NCI-H1092 (cell line): ENCODE results near the gene TNFAIP8L2.

Source experiments
- DNase-seq: peaks from one replicate; lab custom pipeline; 2025; lab: John Stamatoyannopoulos, UW

The TNFAIP8L2 gene

GRCh38 chr1:151156515-151156819 is at the start of gene TNFAIP8L2:
TNFAIP8L2 (plus strand) TSS chr1:151156649; CDS start chr1:151158698, 2,049 bp downstream.
- DNase-seq: no peak

- no peak for DNase-seq
Observed at GRCh38 chr1:151106894-151107293, 49.6 kb upstream of the TNFAIP8L2 start.

DNA sequence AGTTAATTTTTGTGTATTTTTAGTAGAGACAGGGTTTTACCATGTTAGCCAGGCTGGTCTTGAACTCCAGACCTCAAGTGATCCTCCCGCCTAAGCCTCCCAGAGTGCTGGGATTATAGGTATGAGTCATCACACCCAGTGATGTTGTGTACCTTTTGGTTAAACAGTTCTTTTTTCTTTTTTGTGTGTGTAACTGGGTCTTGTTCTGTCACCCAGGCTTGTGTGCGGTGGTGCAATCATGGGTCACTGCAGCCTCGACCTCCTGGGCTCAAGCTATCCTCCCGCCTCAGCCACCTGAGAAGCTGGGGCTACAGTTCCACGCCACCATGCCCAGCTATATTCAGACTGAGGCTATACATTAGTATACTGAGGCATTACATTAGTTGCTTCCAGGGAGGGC is 48.1 kb upstream of the TNFAIP8L2 start:
- no peak for DNase-seq

DNA sequence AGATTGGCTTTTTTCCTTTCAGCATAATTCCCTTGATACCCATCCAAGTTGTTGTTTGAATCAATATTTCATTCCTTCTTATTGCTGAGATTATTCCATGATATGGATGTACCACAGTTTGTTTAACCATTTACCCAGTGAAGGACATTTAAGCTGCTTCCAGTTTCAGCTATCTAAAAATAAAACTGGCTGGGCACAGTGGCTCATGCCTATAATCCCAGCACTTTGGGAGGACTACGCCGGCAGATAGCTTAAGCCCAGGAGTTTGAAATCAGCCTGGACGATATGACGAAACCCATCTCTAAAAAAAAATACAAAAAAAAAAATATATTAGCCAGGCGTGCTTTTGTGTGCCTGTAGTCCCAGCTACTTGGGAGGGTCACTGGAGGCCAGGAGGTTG is 42.6 kb upstream of the TNFAIP8L2 start:
- no peak for DNase-seq

DNA sequence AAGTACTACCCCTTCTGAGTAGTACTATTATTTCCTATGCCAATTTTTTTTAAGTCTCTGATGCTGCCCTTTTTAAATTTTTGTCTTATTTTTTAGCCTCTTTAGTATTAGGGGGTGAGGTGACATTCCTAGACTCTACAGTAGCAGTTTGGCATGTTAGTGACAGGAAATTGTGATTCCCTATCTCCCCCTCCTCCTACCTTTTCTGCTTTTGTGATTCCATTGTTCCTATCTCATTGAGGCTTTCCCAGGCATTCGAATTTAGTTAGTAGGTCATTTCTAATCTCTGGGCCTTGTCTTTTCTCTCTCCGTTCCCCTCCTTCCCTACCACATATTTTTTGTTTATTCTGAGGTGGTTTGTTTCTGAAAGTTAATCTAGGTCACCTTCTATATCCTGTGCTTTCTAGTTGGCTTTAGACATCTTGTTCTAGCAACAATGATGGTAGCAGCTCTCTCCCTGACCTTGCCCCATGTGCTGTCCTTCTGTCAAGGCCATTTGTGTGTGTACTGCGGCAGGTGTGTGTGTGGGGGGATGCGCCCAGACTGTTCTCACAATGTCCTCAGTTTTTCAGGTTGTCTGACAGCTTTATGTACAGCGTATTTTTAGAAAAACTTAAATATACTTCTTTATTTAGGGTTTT is 31.6 kb upstream of the TNFAIP8L2 start:
- no peak for DNase-seq

GRCh38 chr1:151128800-151129199 is 27.6 kb upstream of the TNFAIP8L2 start:
- no peak for DNase-seq

- DNase-seq: peak; percentile 89
Observed at GRCh38 chr1:151130987-151131586, 25.4 kb upstream of the TNFAIP8L2 start.

DNA sequence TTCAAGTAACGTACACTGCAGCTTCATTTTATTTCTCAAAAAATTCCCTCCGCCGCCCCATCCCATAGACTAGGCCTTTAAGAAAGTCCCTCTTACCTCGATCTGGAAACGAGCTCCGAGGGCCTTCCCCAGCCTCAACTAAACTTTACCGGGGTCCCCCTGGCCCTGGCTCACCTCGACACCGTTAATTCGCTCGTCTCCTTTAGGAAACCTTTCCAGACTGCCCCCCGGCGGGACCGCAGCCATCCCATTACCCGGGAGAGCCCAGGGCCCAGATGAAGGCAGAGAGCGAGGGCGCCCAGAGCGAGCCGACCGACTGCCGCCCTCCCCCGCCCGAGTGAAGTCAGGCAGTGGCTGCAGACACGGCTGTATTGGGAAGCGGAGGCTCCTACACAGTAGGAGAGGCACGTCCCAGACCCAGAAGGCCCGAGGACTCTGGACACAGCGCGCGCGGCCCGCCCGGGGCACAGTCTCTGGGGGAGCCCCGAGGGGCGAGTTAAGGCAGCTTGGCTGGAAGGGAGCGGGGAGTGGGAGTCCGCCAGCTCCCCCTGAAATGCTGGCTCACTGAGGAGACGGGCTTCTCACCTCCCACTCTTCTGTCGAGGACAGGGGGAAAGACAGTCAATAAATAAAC is 24.6 kb upstream of the TNFAIP8L2 start:
- no peak for DNase-seq

DNA sequence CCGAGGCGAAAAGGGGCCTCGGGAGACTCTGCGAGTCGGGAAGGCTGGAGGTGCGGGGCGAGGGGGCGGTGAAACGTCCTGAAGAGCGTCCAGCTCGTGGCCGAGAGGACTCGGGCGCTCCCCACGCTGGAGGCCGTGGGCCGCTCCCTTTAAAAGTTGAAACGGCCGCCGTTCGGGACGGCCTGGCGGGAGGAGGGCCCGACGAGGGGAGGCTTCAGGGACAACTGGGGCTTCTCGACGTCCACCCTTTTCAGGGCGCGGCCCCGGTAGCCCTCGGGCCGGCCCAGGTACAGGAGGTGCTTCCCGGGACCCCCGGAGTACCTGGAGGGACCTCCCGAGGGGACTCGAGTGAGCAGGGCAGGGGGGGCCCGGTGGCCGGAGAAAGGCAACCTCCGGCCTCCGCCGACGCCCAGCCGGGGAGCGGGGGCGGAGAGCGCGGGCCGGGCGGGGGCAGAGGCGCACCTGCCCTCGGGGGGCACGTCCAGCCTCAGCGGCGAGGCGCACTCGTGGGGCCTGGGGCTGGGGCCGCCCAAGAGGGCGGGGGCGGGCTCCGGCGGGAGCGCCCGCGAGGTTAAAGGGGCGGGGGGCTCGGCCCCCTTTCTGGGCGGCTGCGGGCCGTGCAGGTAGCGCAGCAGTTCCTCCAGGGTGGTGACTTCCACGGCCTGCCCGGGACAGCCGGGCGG is 24.0 kb upstream of the TNFAIP8L2 start:
- no peak for DNase-seq

GRCh38 chr1:151133018-151133806 is 23.2 kb upstream of the TNFAIP8L2 start:
- DNase-seq: no peak

GRCh38 chr1:151134396-151134795 is 22.1 kb upstream of the TNFAIP8L2 start:
- no peak for DNase-seq

DNA sequence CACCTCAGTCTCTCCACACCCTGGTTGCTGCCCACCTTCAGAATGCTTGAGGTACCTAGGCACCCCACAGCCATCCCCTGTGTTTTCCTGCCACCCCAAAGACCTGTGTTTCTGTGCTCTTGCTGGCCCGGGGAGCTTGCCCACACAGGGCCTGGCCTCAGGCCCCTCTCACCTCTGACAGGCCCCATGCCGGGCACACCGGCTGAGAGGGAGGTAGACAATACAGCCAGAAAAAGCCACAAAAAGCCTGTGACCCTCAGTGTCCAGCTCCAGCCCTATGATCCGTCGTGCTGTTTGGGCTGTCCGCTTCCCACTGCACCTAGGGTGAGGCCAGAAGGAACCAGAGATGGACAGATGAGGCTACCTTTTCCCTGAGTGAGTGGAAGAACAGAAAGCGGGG is 21.5 kb upstream of the TNFAIP8L2 start:
- no peak for DNase-seq

GRCh38 chr1:151135433-151136385 is 20.7 kb upstream of the TNFAIP8L2 start:
- DNase-seq: no peak

DNA sequence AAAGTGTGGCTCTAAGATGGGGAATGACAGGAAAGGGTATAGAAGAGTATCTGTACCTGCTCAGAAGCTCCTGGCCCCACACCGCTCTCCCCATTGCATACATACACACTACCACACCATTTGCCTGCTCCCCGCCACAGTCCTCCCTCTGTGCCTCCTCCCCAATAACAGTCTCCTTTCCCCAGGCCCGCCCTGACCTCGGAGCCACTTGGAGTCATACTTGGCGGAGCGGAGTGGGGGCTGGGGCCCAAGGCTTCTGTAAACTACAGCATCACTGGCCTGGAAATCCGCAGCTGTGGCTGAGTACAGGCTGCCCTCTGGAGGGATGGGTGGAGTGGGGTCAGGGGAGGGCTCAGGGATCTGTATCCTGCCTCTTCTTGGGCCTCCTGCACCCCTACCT is 18.7 kb upstream of the TNFAIP8L2 start:
- DNase-seq: no peak

- no peak for DNase-seq
Observed at GRCh38 chr1:151142411-151143056, 13.9 kb upstream of the TNFAIP8L2 start.

DNA sequence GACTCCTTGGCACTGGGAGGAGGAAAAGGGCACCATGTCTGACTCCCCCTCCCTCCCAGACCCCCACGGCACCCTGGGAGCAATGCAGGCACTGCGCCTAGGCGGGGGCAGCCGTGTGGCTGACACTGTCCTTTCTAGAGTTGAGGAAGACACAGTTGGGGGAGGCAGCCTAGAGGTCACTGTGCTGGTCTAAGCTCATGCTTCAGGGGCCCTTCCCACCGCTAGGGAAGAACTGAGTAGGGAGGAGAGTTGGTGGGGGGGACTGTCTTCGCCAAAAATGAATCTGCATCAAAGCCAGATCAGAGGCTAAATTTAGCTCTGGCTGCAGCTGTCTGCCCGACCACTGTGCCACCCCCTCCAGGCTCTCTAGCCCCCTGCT is 13.4 kb upstream of the TNFAIP8L2 start:
- no peak for DNase-seq

DNA sequence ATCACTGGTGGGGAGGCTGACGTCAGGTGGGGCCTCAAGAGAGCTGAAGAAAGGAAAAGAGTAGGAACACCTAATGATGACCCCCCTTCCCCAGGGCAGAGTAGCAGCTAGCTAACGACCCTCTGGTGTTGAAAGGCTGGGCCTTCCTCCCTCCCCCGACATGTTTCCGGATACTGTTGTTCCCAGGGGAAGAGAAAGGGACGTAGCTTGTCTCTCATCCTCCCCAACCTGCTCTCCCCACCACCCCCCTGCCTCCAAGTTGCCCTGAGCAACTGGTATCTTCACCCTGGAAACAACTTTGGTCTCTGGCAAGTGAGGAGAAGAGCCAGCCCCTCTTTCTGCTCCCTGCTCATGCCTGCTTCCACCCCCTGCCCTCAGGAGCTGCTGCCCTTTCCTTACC is 12.5 kb upstream of the TNFAIP8L2 start:
- DNase-seq: no peak

GRCh38 chr1:151144474-151145303 is 11.8 kb upstream of the TNFAIP8L2 start:
- no peak for DNase-seq

DNA sequence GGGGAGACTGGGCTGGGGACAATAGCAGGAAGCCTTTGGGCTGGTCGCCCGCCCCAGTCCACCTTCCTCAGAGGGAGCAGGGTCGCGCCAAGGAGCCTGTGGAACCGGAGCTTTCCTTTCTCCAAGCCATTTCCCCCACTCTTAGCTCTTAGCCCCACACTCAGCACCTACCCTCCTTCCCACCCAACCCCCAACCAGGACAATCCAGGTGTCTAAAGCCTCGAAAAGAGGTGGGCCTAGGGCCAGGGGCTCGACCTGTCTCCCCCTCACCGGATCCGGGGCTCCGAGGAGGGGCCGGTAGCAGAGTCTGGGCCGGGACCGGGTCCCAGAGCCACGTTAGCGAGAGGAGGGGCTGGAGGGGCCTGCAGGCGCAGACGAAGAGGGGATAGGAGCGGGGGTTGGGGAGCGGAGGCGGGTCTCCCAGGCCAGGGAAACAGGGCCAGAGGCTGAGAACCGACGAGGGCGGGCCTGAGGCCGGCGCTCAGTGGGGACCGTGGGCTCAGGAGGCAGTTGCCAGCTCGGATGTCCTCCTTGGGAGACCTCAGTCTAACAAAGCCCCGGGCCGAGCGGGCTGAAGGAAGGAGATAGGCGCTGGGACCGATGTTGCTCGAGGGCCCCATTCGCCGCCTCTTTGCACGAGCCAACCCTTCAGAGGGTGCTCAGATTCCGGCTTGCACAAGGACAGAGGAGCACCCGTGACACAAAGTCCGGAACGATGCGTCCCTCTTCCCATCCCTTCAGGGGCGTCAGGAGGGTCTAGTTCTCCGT is 11.0 kb upstream of the TNFAIP8L2 start:
- DNase-seq: peak; percentile 16
